SU-DHL-6 (cell line): ENCODE measurements around the gene ZMYM4.
"Not testable (repeated sequence)": the region's sequence is repeated elsewhere in the genome, so short reads cannot be mapped to it uniquely, and the experiment has no call there.

Source experiments
- CTCF ChIP-seq: fragments of 200-600 bp; sonication (generic); IDR thresholded peaks from one replicate; pipeline ENCODE4 v1.5.1; 2017; ENCODE audit warnings: antibody characterized with exemption, mild to moderate bottlenecking, low read length, moderate library complexity; ENCODE audit not compliant: insufficient read depth, poor library complexity, severe bottlenecking
- EZH2phosphoT487 ChIP-seq: fragments of 200-600 bp; sonication (generic), shearing (Covaris generic); conservative IDR thresholded peaks from 2 replicates; pipeline ENCODE4 v1.6.1; 2018; ENCODE audit warnings: mild to moderate bottlenecking, antibody characterized with exemption, low read length, moderate library complexity, mixed read lengths

- TF ChIP-seq CTCF, EZH2phosphoT487: not testable (repeated sequence)
These were observed 31.7 kb upstream of the ZMYM4 start for GRCh38 chr1:35236772-35237171.
